ENCODE results near the gene CREBZF. TPM values are rescaled to one million over a fixed set of nuclear protein-coding genes. Genes with fewer than 3 reads are reported as not detected.
"Not testable (repeated sequence)": the region's sequence is repeated elsewhere in the genome, so short reads cannot be mapped to it uniquely, and the experiment has no call there.

Gene CREBZF
- total RNA-seq, 1 donor from 2014 or later: 39.6 TPM

DNA sequence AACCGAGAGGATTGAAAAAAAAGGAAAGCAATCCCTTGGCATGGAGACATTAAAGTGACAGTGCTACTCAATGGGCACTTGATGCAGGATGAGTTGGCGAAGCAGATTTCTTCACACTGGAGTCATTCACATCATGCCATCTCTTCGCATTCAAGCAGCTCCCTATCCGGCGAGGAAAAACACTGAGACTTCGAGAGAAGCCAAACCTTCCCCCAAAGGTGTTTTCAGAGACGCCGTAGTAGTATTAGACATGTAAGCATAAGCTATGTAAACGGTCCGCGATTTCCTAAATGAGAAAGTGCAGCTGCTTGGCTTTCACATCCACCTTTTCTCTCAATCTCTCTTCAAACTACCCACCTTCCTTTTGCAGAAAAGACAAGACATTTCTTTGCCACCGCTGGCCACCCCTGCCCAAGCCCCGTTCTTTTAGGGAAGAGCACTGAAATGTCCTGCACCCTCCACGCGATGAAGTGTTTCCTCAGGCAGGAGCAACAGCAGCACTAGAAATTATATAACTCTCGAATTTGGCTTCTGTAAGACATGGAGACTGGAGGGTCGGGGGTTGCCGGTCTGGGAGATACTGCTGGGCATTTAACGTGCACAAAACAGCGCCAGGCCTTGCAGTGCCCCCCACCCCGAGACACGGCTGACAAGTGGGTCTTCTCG, 37.5 kb downstream of the CREBZF start, which contains the start of gene DLG2:
Gene DLG2 (minus strand): TSS at position 13 of the 666 bp plus-strand sequence.
- Histone ChIP-seq H3K36me3 (peaks cover 17% of the 10 kb centered on the region), H3K27me3 (ENCODE audit: low read depth) (no peaks in the 10 kb centered on the region), H3K27ac (peak within 1 kb of the TSS; percentile 89), H3K9me3 (no peaks in the 10 kb centered on the region), H3K4me1 (peaks cover 34% of the 10 kb centered on the region), H3K4me3 (peak within 1 kb of the TSS; percentile 78)
- DNase-seq (no peak), ATAC-seq (peak; percentile 35 to 51)
- TF ChIP-seq, protein P1, sequence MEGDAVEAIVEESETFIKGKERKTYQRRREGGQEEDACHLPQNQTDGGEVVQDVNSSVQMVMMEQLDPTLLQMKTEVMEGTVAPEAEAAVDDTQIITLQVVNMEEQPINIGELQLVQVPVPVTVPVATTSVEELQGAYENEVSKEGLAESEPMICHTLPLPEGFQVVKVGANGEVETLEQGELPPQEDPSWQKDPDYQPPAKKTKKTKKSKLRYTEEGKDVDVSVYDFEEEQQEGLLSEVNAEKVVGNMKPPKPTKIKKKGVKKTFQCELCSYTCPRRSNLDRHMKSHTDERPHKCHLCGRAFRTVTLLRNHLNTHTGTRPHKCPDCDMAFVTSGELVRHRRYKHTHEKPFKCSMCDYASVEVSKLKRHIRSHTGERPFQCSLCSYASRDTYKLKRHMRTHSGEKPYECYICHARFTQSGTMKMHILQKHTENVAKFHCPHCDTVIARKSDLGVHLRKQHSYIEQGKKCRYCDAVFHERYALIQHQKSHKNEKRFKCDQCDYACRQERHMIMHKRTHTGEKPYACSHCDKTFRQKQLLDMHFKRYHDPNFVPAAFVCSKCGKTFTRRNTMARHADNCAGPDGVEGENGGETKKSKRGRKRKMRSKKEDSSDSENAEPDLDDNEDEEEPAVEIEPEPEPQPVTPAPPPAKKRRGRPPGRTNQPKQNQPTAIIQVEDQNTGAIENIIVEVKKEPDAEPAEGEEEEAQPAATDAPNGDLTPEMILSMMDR (IDR thresholded peaks at IDR 0.05): no peak
- intact Hi-C loops (cut with DNase I): no loop called here

DNA sequence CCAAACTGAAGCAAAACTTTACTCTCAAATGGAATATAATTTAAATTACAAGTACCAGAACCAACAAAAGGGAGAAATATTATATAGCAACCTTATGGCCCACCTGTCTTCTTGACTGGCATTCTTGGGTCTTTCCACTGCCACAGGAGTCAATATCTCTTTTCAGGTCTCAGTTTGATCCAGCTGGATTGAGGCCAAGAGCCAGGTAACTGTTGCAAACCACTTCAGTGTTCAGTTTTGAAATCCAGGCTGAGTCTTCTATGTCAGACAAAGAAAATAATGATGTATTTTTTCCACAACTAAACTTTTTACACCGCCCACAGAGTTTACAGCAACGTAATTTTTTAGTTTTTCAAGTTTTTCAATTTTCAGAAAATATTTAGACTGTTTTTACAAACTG, 38.4 kb downstream of the CREBZF start:
- H3K4me3 ChIP-seq: peak overlapping the region; percentile 78
- intact Hi-C loops (cut with DNase I): no loop called here
- peak overlapping the region; percentile 89 for H3K27ac ChIP-seq
- H3K4me1 ChIP-seq: peaks cover 34% of the 10 kb centered on the region
- no peaks in the 10 kb centered on the region for H3K9me3 ChIP-seq
- H3K27me3 ChIP-seq (ENCODE audit: low read depth): no peaks in the 10 kb centered on the region
- ATAC-seq (no peak), DNase-seq (no peak)
- TF ChIP-seq, protein P1 (IDR thresholded peaks at IDR 0.05): no peak
- peaks cover 9% of the 10 kb centered on the region for H3K36me3 ChIP-seq

DNA sequence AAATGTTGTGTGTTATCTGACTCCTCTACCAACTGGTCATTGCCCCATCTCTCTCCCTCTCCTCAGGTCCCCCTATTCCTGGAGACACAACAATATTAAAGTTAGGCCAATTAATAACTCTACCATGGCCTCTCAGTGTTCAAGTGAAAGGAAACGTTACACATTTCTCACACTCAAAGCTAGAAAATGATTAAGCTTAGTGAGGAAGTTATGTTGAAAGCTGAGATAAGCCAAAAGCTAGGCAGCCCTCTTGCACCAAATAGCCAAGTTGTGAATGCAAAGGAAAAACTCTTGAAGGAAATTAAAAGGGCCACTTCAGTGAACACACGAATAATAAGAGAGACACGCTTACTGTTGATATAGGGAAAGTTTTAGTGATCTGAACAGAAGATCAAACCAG, 44.7 kb downstream of the CREBZF start:
- no peak for DNase-seq
- Histone ChIP-seq H3K4me1 (peaks cover under 1% of the 10 kb centered on the region), H3K27ac (peak overlapping the region; percentile 13), H3K27me3 (ENCODE audit: low read depth) (no peaks in the 10 kb centered on the region), H3K9me3 (no peaks in the 10 kb centered on the region), H3K36me3 (no peaks in the 10 kb centered on the region), H3K4me3 (no peak overlapping the region)
- TF ChIP-seq, protein P1 (IDR thresholded peaks at IDR 0.05): no peak
- intact Hi-C loops (cut with DNase I): no loop called here
- ATAC-seq: peak in 1 of 2 donors; percentile 86

DNA sequence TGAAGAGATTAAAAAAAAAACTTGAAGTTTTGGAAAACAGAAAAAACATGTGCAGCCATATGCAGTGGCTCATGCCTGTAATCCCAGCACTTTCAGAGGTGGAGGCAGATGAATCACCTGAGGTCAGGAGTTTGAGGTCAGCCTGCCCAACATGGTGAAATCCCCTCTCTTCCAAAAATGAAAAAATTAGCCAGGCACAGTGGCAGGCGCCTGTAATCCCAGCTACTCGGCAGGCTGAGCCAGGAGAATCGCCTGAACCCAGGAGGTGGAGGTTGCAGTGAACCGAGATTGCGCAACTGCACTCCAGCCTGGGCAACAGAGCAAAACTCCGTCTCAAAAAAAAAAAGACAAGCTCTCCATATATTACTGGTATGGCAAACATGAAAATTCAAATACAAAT, 45.4 kb downstream of the CREBZF start:
- H3K9me3 ChIP-seq: no peaks in the 10 kb centered on the region
- peak in 1 of 2 donors; percentile 74 for ATAC-seq
- H3K36me3 ChIP-seq: no peaks in the 10 kb centered on the region
- H3K27ac ChIP-seq: no peak overlapping the region
- DNase-seq: peak; percentile 58
- no peaks in the 10 kb centered on the region for H3K4me1 ChIP-seq
- H3K4me3 ChIP-seq: no peak overlapping the region
- H3K27me3 ChIP-seq (ENCODE audit: low read depth): no peaks in the 10 kb centered on the region
- intact Hi-C loops (cut with DNase I): no loop called here
- TF ChIP-seq, protein P1 (IDR thresholded peaks at IDR 0.05): no peak

DNA sequence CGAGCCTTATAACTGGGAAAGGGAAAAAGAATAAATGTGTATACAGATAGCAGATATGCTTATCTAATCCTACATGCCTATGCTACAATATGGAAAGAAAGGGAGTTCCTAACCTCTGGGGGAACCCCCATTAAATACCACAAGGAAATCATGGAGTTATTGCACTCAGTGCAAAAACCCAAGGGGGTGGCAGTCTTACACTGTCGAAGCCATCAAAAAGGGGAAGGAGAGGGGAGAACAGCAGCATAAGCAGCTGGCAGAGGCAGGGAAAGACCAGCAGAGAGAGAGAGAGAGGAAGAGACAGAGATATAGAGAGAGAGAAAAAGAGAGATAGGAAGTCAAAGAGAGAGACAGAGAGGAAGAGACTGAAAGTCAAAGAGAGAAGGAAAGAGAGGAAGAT, 53.3 kb downstream of the CREBZF start:
- intact Hi-C loops (cut with DNase I); H3K9me3 ChIP-seq; H3K4me3 ChIP-seq; H3K27me3 ChIP-seq (ENCODE audit: low read depth); H3K36me3 ChIP-seq; H3K4me1 ChIP-seq; DNase-seq; H3K27ac ChIP-seq; ATAC-seq: not testable (repeated sequence)

Other genes with a start within 250 kb of the CREBZF start
- 7.2 TPM for gene DLG2, start 37.8 kb downstream of the CREBZF start, total RNA-seq
- 49.6 TPM for gene TMEM126B, start 36.5 kb downstream of the CREBZF start, total RNA-seq
- 26.9 TPM for gene TMEM126A, start 17.2 kb downstream of the CREBZF start, total RNA-seq
- gene CCDC89, start 21.1 kb upstream of the CREBZF start, total RNA-seq: 1.6 TPM
- gene SYTL2, start 146.0 kb upstream of the CREBZF start, total RNA-seq: 23.6 TPM
- gene CCDC83, start 190.3 kb upstream of the CREBZF start, total RNA-seq: not detected

All from lower lobe of right lung (tissue), 2 donors.